HG03571 (cell line): Measurements from ENCODE around the gene IGFL4.

Experiments used
- ATAC-seq: cut with Tn5 transposase; IDR thresholded peaks from one replicate; pipeline ENCODE4 v1.9.1; 2021; ENCODE audit not compliant: unreplicated experiment

Gene IGFL4

DNA sequence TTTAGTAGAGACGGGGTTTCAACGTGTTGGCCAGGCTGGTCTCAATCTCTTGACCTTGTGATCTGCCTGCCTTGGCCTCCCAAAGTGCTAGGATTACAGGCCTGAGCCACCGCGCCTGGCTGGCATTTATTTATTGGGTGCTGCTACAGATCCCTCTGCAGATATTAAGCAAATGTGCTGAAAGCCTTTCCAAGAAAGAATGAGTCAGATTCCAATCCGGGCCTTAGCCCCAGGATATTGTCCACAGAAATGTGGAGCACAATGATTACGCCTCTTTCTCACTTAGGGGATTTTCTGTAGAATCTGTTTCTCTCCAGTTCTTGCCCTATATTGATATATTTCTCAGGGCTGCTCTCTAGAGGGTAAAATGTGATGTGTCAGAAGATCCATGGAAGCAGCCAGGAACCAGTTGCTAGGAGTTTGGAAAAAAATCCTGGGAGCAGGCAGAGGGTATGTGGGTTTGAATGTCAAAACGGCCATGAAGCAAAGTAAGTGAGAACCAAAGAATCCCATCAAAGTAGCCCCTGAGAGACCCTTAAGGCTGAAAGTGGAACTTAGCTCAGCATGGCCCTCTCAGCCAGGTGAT, 24.8 kb upstream of the IGFL4 start:
- no peak for ATAC-seq

DNA sequence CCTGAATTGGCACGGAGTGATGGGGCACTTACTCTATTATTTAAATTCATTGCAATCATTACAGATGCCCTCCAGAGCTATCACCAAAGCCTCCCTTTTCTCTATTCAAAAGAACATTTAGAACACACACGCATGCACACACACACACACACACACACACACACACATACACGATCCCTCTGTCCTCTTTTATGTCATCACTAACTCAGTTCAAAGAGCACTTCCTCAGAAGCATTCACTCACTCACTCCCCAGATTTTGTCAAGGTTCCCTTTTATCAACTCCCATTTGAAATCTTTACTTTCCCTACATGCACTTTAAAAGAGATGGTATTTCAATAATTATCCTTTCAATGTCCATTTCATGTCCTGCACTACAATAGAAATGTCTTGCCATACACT, 22.4 kb upstream of the IGFL4 start:
- no peak for ATAC-seq

DNA sequence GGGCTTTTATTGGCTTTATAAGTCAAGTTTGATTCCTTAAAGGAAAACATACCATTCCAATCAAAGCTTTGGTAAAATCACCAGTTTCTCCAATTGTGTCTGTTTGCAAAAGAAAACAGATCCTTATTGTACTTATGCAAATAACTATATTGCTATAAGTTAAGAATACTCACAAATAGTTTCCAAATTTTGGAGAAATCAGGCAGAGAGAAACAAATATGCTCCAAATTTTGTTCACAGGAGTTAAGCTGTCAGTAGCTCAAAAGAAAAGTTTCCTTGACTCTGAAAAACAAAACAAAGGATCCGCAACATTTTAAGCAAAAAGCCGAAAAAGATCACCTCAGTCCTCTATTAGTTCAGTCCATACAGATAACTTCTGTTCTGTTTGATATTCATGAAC, 19.2 kb upstream of the IGFL4 start:
- no peak for ATAC-seq

DNA sequence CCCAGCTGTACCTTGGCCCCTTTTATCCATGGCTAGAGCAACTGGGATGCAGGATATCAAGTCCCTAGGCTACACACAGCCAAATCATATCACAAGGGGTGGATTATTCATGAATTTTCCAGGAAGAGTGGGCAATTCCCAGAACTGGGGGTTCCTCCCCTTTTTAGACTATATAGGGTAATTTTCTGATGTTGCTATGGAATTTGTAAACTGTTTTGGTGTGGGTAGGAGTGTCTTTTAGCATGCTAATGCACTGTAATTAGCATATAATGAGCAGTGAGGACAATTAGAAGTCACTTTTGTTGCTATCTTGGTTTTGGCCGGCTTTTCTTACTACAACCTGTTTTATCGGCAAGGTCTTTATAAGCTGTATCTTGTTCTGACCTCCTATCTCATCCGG, 18.0 kb upstream of the IGFL4 start:
- no peak for ATAC-seq

DNA sequence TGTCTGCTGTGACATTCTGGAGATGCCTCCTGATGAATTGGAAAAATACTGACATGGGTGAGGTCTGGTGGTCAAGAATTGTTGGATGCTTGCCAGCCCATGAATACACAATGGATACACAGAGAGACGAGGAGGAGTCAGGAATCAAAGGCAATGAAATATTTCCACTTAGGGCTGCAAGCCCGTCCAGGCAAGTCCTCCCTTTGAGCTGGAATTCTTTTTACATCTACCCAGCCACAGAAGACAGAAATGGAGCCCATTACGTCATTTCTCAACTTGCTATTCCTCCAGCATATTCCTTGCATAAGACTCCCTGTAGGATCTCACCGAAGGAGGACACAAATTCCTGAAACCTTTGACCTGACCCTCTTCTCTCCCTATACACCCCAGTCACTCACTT, 15.7 kb upstream of the IGFL4 start:
- ATAC-seq: no peak

DNA sequence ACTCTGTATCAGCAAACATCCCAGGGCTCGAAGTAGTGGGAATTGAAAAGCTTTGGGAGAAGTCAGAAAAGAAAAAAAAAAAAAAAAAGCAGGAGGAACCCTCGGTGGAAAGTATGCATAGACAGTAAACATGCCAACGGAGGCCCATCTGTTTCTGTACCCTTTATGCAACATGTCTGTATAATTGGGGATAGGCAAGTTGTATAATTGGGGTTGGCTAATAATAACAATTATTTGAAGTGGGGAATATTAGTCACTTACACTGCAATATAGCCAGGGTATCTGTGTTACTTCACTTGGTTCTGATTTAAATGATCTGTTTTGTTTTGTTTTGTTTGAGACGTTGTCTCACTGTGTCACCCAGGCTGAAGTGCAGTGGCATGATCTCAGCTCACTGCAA, 12.1 kb upstream of the IGFL4 start:
- no peak for ATAC-seq

DNA sequence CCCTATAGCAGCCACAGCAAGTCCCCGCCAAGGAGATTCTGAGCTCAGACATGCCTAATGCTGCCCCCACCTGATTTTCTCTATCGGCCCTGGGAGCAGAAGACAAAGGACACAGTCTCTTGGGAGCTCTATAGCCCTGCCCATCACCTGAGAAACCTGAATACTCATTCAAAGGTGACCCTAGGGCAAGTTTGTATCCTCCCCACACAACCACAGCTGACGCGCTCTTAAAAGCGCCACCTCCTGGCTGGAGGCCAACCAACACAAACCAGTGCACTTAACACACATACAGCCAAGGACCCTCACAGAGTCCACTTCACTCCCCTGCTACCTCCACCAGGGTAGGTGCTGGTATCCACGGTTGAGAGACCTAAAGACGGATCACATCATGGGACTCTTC, 8.8 kb upstream of the IGFL4 start:
- ATAC-seq: no peak

DNA sequence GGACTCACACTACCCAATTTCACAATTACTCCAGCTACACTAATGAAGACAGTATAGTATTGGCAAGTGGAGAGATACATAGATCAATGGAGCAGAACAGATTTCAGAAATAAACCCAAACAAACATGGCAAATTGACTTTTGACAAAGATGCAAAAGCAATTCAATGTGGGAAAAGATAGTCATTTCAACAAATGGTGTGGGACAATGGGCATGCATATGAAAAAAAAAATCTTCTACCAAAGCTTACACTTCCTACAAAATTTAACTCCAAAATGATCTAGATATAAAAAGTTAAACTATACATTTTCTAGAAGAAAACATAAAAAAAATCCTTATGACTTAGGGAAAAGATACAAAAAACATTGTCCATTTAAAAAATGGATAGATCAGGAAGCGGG, 2.7 kb upstream of the IGFL4 start:
- ATAC-seq: no peak

DNA sequence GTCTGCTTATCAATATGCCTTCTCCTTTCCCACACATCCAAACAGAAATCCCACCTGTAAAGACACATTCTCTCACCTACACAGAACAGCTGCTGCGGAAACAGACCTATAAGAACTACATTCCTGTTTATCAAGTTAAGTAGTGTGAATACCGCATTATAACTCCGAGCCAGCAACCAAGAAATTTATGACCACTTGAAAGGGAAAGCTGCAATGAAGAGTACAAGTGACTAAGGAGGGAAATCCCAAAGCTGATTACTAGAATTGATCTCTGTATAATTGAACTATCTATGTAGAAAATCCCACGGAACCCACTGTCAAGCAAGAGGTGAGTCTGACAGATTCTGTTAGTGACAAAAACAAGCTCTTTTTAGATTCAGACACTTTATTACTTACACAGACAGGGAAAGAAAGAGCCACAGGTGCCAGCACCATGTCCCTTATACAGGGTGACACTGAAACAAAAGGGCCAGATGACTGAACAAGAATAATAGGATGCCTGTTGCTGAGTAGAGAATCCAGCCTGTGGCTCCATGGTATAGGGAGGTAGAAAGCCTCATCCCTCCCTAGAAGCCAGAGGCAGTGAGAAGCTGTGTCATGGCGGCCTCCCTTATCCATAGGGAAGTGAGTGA, 1.6 kb upstream of the IGFL4 start:
- no peak for ATAC-seq

DNA sequence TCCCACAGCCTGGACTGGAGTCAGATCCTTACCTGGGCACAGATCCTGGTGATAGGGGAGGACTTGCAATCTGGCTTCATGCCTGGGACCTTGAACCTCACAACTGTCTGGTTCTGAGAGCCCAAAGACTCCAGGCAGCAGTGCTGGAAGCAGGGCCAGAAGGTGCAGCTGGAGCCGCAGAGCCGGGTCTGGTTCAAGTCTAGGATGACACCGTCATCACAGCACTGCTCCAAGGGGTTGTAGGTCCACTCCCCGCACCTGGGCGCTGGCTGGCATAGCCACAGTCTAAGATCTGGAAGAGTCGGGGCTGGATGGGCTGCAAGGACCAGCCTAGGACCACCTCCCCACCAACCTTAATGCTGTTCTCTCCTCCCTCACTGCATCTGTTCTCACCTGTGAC, 677 bp downstream of the IGFL4 start:
- ATAC-seq: no peak

DNA sequence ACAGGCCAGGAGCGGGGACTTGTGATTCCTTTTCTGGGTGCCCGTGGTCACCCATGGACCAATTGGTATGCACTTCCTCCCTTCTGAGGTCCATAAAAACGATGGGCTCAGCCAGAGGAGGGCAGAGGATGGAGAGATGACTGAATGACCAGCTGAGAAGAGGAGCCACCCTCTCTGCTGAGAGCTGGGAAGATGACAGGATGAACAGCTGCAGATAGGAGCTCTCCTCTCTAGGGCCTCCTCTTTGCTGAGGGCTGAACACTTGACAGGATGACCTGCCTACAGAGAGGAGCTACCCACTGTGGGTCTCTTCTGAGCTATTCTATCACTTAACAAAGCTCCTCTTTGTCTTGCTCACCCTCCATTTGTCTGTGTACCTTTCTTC, 4.1 kb downstream of the IGFL4 start:
- no peak for ATAC-seq

DNA sequence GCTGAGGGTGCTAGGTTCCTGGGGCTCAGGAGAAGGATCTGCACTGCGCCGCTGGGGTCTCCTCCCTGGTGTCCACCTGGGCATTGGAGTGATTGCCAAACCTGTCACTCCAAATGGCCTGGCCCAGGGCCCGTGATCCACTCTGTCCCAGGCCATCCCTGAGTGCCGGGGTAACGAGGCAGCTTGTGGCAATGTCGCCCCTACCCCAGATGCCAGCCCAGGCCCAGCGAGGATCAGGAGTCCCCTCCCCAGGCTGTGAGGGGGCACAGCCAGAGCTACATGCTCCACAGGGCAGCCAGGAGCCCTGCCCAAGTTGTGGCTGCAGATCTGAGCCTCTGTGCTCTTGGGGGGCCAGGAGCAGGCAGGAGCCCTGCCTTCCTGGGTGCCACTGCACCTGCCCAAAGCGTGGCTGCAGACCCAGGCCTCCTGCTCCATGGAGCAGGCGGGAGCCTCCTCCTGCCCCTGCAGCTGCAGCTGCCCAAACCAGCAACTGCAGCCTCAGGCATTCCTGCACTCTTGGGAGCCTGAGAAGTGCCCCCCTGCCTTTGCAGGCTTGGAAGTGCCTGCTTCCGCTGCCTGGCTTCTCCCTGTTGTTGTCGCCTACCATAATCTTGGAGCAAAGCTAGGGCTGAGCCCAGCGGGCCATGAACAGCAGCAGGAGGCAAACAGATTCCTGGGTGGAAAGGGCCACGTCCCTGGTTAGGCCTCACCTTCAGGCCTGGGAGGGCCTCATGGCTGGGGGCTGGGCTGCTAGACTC, 4.6 kb downstream of the IGFL4 start:
- ATAC-seq: no peak

DNA sequence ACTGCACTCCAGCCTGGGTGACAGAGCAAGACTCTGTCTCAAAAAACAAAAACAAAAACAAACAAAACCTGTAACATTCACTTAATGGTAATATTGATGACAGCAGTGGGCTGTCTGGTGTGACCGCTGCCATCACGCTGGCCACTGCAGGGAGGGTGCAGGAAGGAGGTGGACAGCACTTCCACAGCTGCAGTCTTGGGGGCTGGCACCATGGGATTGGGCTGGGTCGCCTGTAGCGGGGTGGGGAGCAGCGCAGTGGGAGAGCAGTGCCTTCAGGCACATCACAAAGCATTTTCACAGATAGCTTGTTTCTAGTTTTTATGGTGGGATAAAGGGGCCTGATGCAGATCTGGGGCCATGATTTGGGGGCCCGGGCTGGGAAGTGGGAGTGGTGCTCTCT, 5.3 kb downstream of the IGFL4 start:
- ATAC-seq: no peak

DNA sequence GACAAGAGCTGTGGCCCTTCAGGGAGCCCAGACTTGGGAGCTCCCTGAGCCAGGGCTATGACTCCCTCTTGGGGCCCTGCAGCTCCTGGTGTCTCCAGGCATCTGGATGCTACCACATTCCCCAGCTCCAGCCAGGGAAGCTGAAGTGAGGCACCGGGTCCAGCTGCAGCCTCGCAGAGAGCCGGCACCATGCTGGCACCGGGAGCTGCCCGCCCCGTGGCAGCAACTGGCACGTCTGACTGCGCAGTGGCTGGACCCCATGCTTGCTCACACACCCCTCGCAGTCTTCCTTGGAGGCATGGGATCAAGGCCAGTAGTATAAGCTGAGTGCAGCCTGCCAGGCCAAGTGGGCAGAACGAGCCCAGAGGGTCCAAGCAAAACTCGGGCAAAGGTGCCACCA, 7.4 kb downstream of the IGFL4 start:
- ATAC-seq: no peak

DNA sequence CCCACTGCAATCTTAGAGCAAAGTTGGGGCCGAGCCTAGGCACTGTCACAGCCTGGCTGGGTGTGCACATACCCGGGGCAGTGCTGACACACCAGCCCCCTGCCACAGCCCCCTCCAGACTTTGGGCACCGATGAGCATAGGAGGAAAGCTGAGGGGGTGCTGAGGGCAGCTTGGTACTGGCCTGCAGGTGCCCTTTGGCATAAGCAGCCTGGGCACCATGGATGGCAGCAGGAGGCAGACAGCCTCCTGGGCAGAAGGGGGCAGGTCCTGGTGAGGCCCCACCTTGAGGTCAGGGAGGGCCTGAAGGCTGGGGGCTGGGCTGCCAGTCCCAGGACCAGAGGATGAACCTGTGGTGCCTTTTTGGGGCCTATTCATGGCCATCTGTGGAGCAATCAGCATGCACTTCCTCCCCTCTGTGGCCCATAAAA, 8.2 kb downstream of the IGFL4 start:
- no peak for ATAC-seq

DNA sequence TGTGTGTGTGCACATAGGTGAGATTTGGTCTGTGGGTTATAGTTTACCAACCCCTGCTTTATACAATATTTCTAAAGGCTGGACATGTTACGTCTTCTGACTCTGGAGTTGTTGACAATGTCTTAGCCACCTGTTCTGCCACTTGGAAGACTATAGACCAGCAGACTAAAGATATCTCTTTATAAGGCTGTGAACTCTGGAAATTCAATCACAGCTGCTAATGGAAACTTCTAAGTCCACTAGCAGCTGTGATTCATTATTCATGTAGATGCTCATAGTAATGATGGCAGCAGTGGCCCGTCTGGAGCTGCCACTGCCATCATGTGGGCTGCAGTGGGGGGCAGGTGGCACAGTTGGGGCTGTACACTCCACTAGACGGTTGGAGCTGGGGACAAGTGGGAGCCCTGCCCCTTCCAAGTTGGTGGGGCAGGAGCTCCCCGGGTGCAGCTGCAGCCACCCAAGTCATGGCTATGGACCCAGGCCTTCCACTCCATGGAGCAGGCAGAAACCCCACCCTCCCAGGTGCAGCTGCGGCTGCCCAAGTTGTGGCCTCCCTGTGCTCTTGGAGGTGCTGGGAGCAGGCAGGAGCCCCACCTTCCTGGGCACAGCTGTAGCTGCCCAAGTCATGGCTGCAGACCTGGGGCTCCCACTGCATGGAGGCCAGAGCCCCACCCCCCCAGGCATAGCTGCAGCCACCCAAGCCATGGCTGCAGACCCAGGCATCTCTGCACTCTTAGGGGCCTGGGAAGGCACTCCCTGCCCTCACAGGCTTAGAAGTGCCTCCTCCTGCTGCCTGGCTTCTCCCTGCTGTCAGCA, 8.8 kb downstream of the IGFL4 start:
- ATAC-seq: no peak

DNA sequence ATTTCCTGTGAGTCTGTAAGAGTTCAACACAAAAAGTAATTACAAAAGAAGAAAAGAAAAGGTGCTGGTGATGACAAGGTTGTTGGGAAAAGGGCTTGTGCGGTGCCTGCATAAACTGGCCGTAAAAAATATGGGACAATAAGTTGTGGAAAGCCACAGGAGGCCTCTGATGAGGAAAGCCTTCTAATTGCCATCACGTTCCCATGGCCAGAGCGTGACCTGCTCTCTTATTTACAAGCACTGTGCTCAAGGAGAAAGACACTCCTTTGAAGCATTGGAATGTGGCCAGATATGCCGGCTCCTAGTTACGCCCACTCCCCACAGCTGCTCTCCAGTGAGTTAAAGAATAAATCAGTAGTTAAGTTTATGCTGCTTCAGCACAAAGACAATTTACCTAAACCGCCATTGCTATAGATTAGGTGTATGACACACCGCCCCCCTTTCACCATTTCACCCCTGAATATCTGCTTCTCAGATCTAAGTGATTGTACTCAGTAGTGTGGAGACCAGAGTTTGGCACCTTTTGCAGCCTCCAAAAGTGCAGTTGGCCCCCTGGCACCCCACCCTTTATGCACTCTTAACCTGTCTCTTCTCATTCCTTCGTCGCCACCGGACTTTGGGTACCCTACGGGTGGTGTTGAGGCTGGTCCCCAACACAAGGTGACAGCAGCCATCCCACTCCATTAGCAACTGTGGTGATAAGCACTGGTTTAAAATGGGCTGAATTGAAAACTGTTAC, 9.8 kb downstream of the IGFL4 start:
- no peak for ATAC-seq

DNA sequence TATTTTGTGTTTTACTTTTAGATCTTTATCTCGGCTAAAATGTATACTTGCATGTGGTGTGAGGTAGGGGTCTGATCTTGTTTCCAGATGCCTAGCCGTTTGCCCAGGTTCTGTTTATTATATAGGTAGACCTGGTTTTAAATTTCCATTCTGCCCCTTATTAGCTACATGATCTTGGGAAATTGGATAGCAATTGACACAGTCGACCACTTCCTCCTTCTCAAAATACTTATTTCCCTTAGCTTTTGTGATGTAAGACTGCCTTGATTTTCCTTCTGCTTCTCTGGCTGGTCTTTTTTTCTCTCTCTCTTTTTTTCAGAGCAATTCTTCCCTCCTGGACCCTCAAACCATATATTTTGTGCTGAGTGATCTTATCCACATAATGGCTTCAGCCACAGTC, 15.0 kb downstream of the IGFL4 start:
- ATAC-seq: no peak

DNA sequence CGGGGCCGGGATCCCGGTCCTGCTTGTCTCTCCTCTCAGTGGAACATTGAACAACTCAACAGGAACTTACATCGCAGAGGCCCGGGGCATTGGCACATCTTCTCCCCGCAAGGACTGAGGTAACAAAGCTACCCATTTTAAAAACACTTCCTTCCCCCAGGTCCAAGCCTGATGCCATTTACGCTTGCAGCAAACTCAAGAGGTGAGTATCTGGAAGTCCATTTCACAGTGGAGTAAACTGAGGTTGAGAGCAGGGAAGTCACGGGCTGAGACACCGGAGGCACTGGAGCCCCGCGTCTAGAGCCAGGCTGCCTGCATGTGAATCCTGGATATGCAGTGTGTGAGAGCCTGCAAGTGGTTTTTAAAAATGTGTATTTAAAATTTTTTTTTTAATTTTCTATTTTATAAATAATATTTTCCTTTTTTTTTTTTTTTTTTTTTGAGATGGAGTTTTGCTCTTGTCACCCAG, 17.5 kb downstream of the IGFL4 start:
- no peak for ATAC-seq

DNA sequence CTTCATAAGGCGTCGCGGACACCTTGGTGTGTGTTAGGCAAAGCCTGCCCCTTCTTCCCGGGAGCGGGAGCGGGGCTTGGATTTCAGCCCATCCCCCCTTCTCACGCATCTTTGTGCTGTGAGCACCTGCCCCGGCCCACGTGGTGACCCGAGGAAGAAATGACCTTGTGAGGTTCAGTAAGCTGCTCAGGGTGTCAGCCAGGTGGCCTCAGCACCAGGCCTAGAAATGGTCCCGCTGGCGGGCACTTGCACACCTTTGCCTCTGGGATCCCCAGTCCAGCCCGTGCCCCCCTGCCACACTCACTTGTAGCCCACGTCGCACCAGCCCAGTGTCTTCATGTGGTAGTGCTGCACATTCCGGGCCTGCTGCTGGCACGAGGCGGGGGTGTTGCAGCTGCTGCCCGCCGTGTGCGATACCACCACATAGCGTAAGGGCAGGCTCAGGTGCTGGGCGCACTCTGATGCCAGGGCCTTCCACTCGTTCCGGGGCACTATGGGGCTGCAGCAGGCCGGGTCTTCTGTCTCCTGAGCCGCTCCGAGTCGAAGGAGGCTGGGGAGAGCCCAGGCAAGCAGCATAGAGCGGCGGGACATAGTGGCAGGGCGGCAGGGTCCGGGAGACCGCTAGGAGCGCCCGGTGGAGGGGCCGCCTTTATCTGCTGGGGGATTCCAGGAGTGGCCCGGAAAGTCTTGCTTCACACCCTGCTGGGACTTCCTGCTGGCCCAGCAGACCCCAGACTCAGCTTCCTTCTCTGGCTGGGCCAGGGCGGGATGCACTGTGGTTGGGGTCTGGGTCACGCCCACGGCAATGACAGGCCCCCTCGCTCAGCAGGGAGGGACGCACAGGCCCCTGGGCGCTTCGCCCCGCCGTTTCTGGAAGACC, 18.1 kb downstream of the IGFL4 start, which contains the start of gene PGLYRP1:
PGLYRP1 (minus strand) TSS at position 623 of the 880 bp plus-strand sequence; CDS start at position 591, 32 bp downstream.
- ATAC-seq: no peak
